Left colon (tissue), 2 donors: ENCODE results near the gene C6orf15. TPM values are rescaled to one million over a fixed set of nuclear protein-coding genes. Genes with fewer than 3 reads are reported as not detected.
"Not testable (repeated sequence)": the region's sequence is repeated elsewhere in the genome, so short reads cannot be mapped to it uniquely, and the experiment has no call there.

ENCODE experiments used
- ATAC-seq: fragments of 200-7000 bp; cut with Tn5 transposase; one replicate; pipeline ENCODE4 v1.9.1; 2020; ENCODE audit warnings: mild to moderate bottlenecking, moderate library complexity
- DNase-seq, 2 donors: peaks; one replicate each; pipeline ENCODE4 v3.0.0-alpha.2; 2020
- intact Hi-C, 2 donors: fragments of 100-400 bp; cut with DNase I in 1 of 2; cut with micrococcal nuclease in 1 of 2; formaldehyde crosslinking; loops; one replicate each; pipeline versions ENCODE4 v1.11.2 to v1.14.0; 2022; cut with DNase I, micrococcal nuclease
- total RNA-seq, 2 donors: library from RNA; stranded (reverse); fragmentation: NEBNext Ultra II Directional; extraction: Animal tissue kit (Norgen Biotek cat#: 25700); gene quantifications; one replicate each; pipeline ENCODE4 v1.2.1, GENCODE V29; 2021
- donor health status: DM: no; HTN: no; CAD: no.
- donor health status: DM: yes; HTN: yes; CAD: no.

Gene C6orf15
- total RNA-seq, 2 donors from 2014 or later = not detected

- intact Hi-C loops = loop anchor here (10.0 kb wide), 1 partner anchor 262 kb away; no protein-coding TSS in a partner anchor
- ATAC-seq (no peak), DNase-seq (no peak)
Measured at GRCh38 chr6:31086788-31087440, 25.5 kb downstream of the C6orf15 start.

- intact Hi-C loops = loop anchor here (10.0 kb wide), 1 partner anchor 259 kb away; no protein-coding TSS in a partner anchor
- ATAC-seq (peak; percentile 36), DNase-seq (peak in 1 of 2 donors; percentile 36)
Measured at GRCh38 chr6:31083742-31084354, 28.5 kb downstream of the C6orf15 start.

- DNase-seq = no peak
- no peak for ATAC-seq
- intact Hi-C loops = loop anchor here (10.0 kb wide), 1 partner anchor 257 kb away; no protein-coding TSS in a partner anchor
Measured at GRCh38 chr6:31081872-31082271, 30.5 kb downstream of the C6orf15 start.

- intact Hi-C loops = loop anchor here (10.0 kb wide), 1 partner anchor 255 kb away; no protein-coding TSS in a partner anchor
- peak; percentile 79 for ATAC-seq
- peak; percentile 47 to 68 for DNase-seq
Measured at GRCh38 chr6:31079656-31080261, 32.6 kb downstream of the C6orf15 start.

DNA sequence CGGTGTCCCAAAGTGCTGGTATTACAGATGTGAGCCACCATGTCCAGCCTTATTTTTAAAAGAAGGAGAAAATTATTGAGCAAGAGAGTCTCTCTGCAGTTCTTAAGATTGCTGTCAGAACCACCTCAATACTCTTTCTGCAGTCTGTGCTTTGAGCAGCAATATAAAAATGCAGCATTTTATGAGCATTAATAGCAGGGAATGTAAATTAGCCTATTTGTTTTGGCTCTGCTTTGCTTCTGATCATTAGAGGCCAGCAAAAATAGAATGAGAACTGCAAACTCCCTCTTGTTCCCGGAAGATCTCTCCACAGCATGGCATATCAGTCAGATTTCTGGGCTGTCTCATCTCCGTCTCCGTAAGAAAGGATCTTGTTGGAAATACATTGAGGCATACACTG, 35.8 kb downstream of the C6orf15 start:
- ATAC-seq (no peak), DNase-seq (no peak)
- intact Hi-C loops = no loop called here

GRCh38 chr6:31075528-31075927, 36.8 kb downstream of the C6orf15 start:
- no peak for ATAC-seq
- DNase-seq = no peak
- intact Hi-C loops = no loop called here

GRCh38 chr6:31074401-31074800, 38.0 kb downstream of the C6orf15 start:
- intact Hi-C loops = loop anchor here in 1 of 2 donors (5.0 kb wide), 1 partner anchor 157 kb away; no protein-coding TSS in a partner anchor
- no peak for ATAC-seq
- DNase-seq = no peak

DNA sequence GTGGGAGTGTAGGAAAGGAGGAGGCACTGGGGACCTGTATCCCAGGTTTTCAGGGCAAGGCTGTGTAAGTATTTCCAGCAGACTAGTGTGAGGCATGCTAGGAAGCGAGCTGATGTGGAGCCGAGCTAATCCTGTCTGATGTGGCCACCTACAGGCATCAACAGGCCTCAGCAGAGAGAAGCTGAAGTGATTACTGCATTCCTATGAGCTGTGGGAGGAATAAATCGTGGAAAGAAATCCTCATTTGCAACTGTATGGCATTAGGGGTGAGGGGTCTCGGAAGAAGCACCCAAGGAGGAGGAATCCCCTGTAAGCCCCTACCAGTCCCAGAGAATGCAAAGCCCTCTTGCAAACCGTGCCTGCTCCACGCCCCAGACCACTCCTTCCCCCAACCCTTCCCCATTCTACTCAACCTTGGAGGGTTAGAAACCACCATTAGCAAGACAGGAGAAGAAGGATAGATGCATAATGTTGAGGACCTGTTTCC, 41.6 kb downstream of the C6orf15 start:
- ATAC-seq (peak; percentile 70), DNase-seq (peak in 1 of 2 donors; percentile 22)
- intact Hi-C loops = loop anchor here in 1 of 2 donors (5.0 kb wide), 1 partner anchor 153 kb away; no protein-coding TSS in a partner anchor

DNA sequence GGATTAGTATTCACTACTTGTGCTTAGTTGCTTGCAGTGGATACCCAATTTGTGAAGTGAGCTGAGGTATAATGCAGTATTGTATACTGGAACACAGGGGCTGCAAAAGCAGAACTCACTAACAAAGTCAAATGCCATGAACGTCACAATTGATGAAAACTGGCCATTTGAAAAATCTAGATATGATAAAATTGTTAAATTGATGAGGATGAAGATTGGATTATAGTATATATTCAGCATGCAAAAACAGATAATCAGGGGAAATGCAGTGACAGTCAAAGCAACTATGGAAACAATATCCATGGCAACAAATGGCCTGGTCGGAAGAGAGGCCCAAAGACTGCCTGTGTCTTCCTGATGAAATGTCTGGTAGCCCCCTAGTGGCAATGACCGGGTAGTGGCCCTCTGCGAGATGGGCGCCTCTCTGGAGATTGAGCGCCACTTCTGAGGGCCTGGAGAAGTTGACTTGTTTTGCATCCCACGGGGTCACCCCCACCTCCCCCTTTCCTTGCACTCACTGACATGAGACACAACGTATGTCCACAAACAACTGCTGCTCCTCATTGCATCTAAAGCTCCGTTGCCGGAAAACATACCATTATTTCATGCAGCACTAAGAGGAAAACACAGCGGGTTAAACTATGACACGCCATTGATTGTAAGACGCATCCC, 43.6 kb downstream of the C6orf15 start:
- peak; percentile 96 for ATAC-seq
- peak; percentile 61 to 84 for DNase-seq
- intact Hi-C loops = loop anchor here in 1 of 2 donors (10.0 kb wide), 1 partner anchor 124 kb away; the partner anchor contains the start of gene MUCL3

DNA sequence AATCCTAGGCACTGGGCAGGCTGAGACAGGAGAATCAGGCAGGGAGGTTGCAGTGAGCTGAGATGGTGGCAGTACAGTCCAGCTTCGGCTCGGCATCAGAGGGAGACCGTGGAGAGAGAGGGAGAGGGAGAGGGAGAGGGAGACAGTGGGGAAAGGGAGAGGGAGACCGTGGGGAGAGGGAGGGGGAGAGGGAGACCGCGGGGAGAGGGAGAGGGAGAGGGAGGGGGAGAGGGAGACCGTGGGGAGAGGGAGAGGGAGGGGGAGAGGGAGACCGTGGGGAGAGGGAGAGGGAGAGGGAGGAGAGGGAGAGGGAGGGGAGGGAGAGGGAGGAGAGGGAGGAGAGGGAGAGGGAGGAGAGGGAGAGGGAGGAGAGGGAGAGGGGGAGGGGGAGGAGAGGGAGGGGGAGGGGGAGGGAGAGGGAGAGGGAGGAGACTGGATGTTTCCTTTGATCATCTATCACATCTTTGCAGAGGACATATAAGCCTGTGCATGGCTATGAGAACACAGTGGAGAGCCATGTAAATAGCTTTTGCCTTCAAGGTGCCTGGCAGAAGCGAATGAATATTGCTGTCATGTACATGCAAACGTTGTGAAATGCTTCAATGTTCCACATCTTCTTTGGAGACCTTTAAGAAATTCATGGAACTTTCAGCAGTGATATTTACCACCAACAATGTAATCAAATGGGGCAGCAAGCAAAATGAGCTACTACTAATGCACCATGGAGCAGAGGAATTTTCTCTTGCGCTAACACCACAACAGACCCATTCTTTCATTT, 44.3 kb downstream of the C6orf15 start:
- intact Hi-C loops = loop anchor here in 1 of 2 donors (10.0 kb wide), 1 partner anchor 123 kb away; the partner anchor contains the start of gene MUCL3
- DNase-seq = not testable (repeated sequence)

DNA sequence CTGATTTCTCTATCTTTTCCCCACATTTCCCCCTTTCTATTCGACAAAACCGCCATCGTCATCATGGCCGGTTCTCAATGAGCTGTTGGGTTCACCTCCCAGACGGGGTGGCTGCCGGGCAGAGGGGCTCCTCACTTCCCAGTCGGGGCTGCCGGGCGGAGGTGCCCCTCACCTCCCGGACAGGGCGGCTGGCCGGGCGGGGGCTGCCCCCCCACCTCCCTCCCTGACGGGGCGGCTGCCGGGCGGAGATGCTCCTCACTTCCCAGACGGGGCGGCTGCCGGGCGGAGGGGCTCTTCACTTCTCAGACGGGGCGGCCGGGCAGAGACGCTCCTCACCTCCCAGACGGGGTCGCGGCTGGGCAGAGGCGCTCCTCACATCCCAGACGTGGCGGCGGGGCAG, 45.3 kb downstream of the C6orf15 start:
- intact Hi-C loops = loop anchor here in 1 of 2 donors (10.0 kb wide), 1 partner anchor 122 kb away; the partner anchor contains the start of gene MUCL3
- ATAC-seq, DNase-seq: not testable (repeated sequence)

More for the DNA sequence above, 44.3 kb downstream of the C6orf15 start:
- not testable (repeated sequence) for ATAC-seq

GRCh38 chr6:31065556-31065955, 46.8 kb downstream of the C6orf15 start:
- DNase-seq (no peak), ATAC-seq (peak; percentile 78)
- intact Hi-C loops = loop anchor here in 1 of 2 donors (10.0 kb wide), 1 partner anchor 121 kb away; the partner anchor contains the start of gene MUCL3

DNA sequence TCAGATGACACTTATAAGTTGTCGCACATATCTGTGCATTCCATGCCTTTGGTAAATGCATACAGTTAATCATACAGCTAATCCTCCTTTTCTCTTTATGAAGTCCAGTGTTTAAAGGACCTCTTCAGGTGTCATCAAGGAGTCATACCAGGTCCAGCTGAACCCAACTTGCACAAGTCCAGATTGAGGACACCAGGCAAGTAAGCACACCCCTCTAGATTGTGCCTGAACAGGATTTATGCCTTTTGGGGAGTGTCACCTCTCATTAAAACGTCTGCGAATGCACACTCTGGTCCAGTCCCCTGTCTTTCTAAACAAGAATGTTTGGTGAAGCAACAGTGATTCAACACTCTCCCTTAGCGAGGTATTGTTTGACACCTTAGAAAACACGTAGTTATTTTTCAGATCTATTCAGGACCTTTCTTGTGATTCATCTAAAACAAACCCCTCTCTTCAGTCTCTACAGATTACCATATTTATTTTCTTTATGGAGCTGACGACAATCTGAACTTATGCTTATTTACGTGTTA, 48.4 kb downstream of the C6orf15 start:
- DNase-seq (no peak), ATAC-seq (no peak)
- intact Hi-C loops = loop anchor here in 1 of 2 donors (10.0 kb wide), 1 partner anchor 119 kb away; the partner anchor contains the start of gene MUCL3

Other genes starting within 250 kb of the C6orf15 start
- 100 to 1,000 TPM; 297 to 333 TPM for gene DDR1, start 228.1 kb downstream of the C6orf15 start, total RNA-seq
- gene GTF2H4, start 204.4 kb downstream of the C6orf15 start, total RNA-seq = 10 to 100 TPM; 18.3 to 34.4 TPM
- 10 to 100 TPM; 17.7 to 34.8 TPM for gene VARS2, start 198.3 kb downstream of the C6orf15 start, total RNA-seq
- not detected for gene SFTA2, start 180.4 kb downstream of the C6orf15 start, total RNA-seq
- not detected for gene MUCL3, start 171.6 kb downstream of the C6orf15 start, total RNA-seq
- gene MUC21, start 128.9 kb downstream of the C6orf15 start, total RNA-seq = not detected
- not detected for gene MUC22, start 102.1 kb downstream of the C6orf15 start, total RNA-seq
- gene PSORS1C1, start 2.2 kb upstream of the C6orf15 start, total RNA-seq = 1 to 10 TPM; 4.9 to 6.7 TPM
- gene CDSN, start 7.9 kb upstream of the C6orf15 start, total RNA-seq = not detected
- gene PSORS1C2, start 26.5 kb upstream of the C6orf15 start, total RNA-seq = not detected
- gene CCHCR1, start 45.2 kb upstream of the C6orf15 start, total RNA-seq = 10 to 100 TPM; 24.3 to 39.0 TPM
- gene TCF19, start 46.0 kb upstream of the C6orf15 start, total RNA-seq = 1 to 10 TPM; 4.2 to 7.1 TPM
- 1 to 10 TPM; 1.8 to 6.3 TPM for gene POU5F1, start 58.1 kb upstream of the C6orf15 start, total RNA-seq
- gene HLA-C, start 159.5 kb upstream of the C6orf15 start, total RNA-seq = 1,000 to 10,000 TPM; 1,163 to 1,296 TPM
- gene HLA-B, start 244.6 kb upstream of the C6orf15 start, total RNA-seq = 1,000 to 10,000 TPM; 1,508 to 2,239 TPM